Uterus (tissue), 4 donors: Measurements from ENCODE around the gene C9orf152. TPM values are rescaled to one million over a fixed set of nuclear protein-coding genes. Genes with fewer than 3 reads are reported as not detected.

ENCODE experiments used
- DNase-seq, 2 donors: peaks; one replicate each; pipeline ENCODE4 v3.0.0-alpha.2; 2019 to 2020
- H3K27ac ChIP-seq, 2 donors: fragments of 200-600 bp; sonication (generic); 1 replicate in 1 of 2; 2 replicates in 1 of 2; pipeline ENCODE4 v1.5.1; 2016 to 2018
- H3K27me3 ChIP-seq, 2 donors: fragments of 200-600 bp; sonication (generic); one replicate each; pipeline ENCODE4 v1.5.1; 2018 to 2019; ENCODE audit warnings: control low read depth in 1 of 2
- H3K36me3 ChIP-seq, 2 donors: fragments of 200-600 bp; sonication (generic); one replicate each; pipeline ENCODE4 v1.5.1; 2019; ENCODE audit warnings: control low read depth in 1 of 2
- H3K4me1 ChIP-seq, 2 donors: fragments of 200-600 bp; sonication (generic); one replicate each; pipeline ENCODE4 v1.5.1; 2018 to 2019; ENCODE audit warnings: control low read depth in 1 of 2
- H3K4me3 ChIP-seq, 2 donors: fragments of 200-600 bp; sonication (generic); 1 replicate in 1 of 2; 2 replicates in 1 of 2; pipeline ENCODE4 v1.5.1; 2018 to 2019; ENCODE audit warnings: mild to moderate bottlenecking in 1 of 2
- H3K9me3 ChIP-seq, 2 donors: fragments of 200-600 bp; sonication (generic); one replicate each; pipeline ENCODE4 v1.5.1; 2019; ENCODE audit warnings: control low read depth in 1 of 2
- CTCF ChIP-seq, 4 experiments: fragments of 200-600 bp in 2 of 4; fragments of 450-650 bp in 2 of 4; sonication (generic) in 2 of 4; IDR thresholded peaks; one replicate each; pipeline ENCODE4 v1.5.1; 2016 to 2019; ENCODE audit warnings: antibody characterized with exemption in 4 of 4, mild to moderate bottlenecking in 2 of 4, moderate library complexity in 1 of 4
- POLR2A ChIP-seq, 2 donors: fragments of 450-650 bp; IDR thresholded peaks; one replicate each; pipeline ENCODE4 v1.6.1; 2016; ENCODE audit warnings: antibody characterized with exemption in 2 of 2, mild to moderate bottlenecking in 1 of 2, moderate library complexity in 1 of 2
- intact Hi-C: fragments of 100-400 bp; cut with DNase I; formaldehyde crosslinking; loops from one replicate; pipeline ENCODE4 v1.15.1; 2023; ENCODE audit warnings: low total_unique reads
- total RNA-seq, 4 donors: library from RNA; depleted of rRNA in 3 of 4; stranded (reverse); fragments of >200 nt in 3 of 4; gene quantifications; one replicate each; pipeline versions ENCODE4 v1.1.0 to v1.2.4, GENCODE V29; 2014 to 2023
- donor health status: DM: yes; HTN: yes; CAD: no.

The C9orf152 gene
- total RNA-seq, 4 donors from 2014 or later: 1.6 TPM; not detected in 3

GRCh38 chr9:110152704-110153374, 55.1 kb downstream of the C9orf152 start:
- no peaks in the 10 kb centered on the region for H3K27me3 ChIP-seq
- H3K27ac ChIP-seq: no peak overlapping the region
- H3K4me1 ChIP-seq: peaks cover 0 to 7% of the 10 kb centered on the region in 2 donors
- no peak for DNase-seq
- TF ChIP-seq CTCF (IDR thresholded peaks at IDR 0.05): peak; percentile 60 to 80 (median 76)
- no peak for TF ChIP-seq POLR2A (IDR thresholded peaks at IDR 0.05)
- H3K9me3 ChIP-seq: no peaks in the 10 kb centered on the region
- intact Hi-C loops: no loop called here
- no peak overlapping the region for H3K4me3 ChIP-seq
- no peaks in the 10 kb centered on the region for H3K36me3 ChIP-seq

Other genes with a start within 250 kb of the C9orf152 start
- 100 to 1,000 TPM in 3 of 4 donors, 10 to 100 TPM in 1; 97.6 to 295 (median 124) TPM for gene TXN, start 48.3 kb upstream of the C9orf152 start, total RNA-seq
- gene TXNDC8, start 129.7 kb upstream of the C9orf152 start, total RNA-seq: not detected